Prostate gland (tissue), 2 donors: ENCODE results near the gene HTR5A. TPM values are rescaled to one million over a fixed set of nuclear protein-coding genes. Genes with fewer than 3 reads are reported as not detected.

Experiments
- DNase-seq: peaks from one replicate; pipeline ENCODE4 v3.0.0-alpha.2; 2019; ENCODE audit warnings: low spot score
- H3K27ac ChIP-seq, 2 donors: fragments of 200-600 bp; sonication (generic); 2 replicates each; pipeline ENCODE4 v1.5.1; 2017 to 2019
- H3K27me3 ChIP-seq: fragments of 200-600 bp; sonication (generic); replicated peaks from 2 replicates; pipeline ENCODE4 v1.5.1; 2019; ENCODE audit not compliant: insufficient read depth
- H3K36me3 ChIP-seq, 2 donors: fragments of 200-600 bp; sonication (generic); 1 replicate in 1 of 2; 2 replicates in 1 of 2; pipeline versions ENCODE4 v1.5.1 to v1.8.1; 2017 to 2019
- H3K4me1 ChIP-seq: fragments of 200-600 bp; sonication (generic); replicated peaks from 2 replicates; pipeline ENCODE4 v1.5.1; 2019
- H3K4me3 ChIP-seq, 2 donors: fragments of 200-600 bp; sonication (generic); 2 replicates each; pipeline ENCODE4 v1.5.1; 2017 to 2019
- H3K9me3 ChIP-seq: fragments of 200-600 bp; sonication (generic); 2 replicates; pipeline ENCODE4 v1.5.1; 2017
- POLR2A ChIP-seq: fragments of 450-650 bp; IDR thresholded peaks from one replicate; pipeline ENCODE4 v1.6.1; 2016; ENCODE audit warnings: antibody characterized with exemption, mild to moderate bottlenecking
- POLR2AphosphoS5 ChIP-seq: sonication (generic); formaldehyde crosslinking; IDR thresholded peaks from one replicate; pipeline ENCODE4 v1.6.1; 2017; ENCODE audit warnings: antibody characterized with exemption
- WGBS: methylation state at CpG from one replicate; pipeline ENCODE4 v1.1.5; 2018; 5-methylcytosine and 5-hydroxymethylcytosine counted together
- intact Hi-C: fragments of 100-400 bp; cut with DNase I; formaldehyde crosslinking; loops from one replicate; pipeline ENCODE4 v1.14.2; 2022
- total RNA-seq, 2 donors: library from RNA; depleted of rRNA; stranded (reverse); fragments of >200 nt; gene quantifications; one replicate each; pipeline ENCODE4 v1.1.0, GENCODE V29; 2016
- TF ChIP-seq, protein P1 (sequence below), 4 experiments: fragments of 200-600 bp in 2 of 4; fragments of 450-650 bp in 2 of 4; sonication (generic) in 2 of 4; IDR thresholded peaks; 1 replicate in 3 of 4; 2 replicates in 1 of 4; pipeline ENCODE4 v1.5.1; 2016 to 2019; ENCODE audit warnings: antibody characterized with exemption in 4 of 4, mild to moderate bottlenecking in 2 of 4, moderate library complexity in 2 of 4

HTR5A gene
- total RNA-seq, 2 donors from 2014 or later, result not detected

DNA sequence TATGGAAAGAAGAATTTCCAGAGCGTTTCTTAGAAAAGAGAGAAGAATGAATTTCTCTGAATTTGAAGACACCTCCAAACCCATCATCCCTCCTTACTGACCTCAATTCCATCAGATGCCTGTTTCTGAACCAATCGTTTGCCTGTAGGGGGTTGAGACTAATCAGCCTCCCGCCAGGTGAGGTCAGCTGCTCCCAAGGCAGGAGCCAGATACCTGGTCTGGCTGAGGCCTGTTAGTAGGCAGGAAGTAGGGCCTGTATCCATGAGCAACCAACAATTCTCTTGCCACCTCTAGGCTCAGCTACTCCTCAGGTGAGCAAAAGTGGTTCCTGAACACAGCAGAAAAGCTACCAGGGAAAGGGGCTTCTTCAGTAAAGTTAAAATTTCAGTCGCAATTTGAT, 50.3 kb downstream of the HTR5A start:
- DNase-seq, result no peak
- 87% methylated on average over 4 of the region's 4 CpGs for WGBS
- Histone ChIP-seq H3K27ac (no peak overlapping the region), H3K27me3 (no peaks in the 10 kb centered on the region), H3K4me3 (no peak overlapping the region), H3K9me3 (no peaks in the 10 kb centered on the region), H3K36me3 (no peaks in the 10 kb centered on the region), H3K4me1 (no peaks in the 10 kb centered on the region)
- TF ChIP-seq, protein P1, sequence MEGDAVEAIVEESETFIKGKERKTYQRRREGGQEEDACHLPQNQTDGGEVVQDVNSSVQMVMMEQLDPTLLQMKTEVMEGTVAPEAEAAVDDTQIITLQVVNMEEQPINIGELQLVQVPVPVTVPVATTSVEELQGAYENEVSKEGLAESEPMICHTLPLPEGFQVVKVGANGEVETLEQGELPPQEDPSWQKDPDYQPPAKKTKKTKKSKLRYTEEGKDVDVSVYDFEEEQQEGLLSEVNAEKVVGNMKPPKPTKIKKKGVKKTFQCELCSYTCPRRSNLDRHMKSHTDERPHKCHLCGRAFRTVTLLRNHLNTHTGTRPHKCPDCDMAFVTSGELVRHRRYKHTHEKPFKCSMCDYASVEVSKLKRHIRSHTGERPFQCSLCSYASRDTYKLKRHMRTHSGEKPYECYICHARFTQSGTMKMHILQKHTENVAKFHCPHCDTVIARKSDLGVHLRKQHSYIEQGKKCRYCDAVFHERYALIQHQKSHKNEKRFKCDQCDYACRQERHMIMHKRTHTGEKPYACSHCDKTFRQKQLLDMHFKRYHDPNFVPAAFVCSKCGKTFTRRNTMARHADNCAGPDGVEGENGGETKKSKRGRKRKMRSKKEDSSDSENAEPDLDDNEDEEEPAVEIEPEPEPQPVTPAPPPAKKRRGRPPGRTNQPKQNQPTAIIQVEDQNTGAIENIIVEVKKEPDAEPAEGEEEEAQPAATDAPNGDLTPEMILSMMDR (IDR thresholded peaks at IDR 0.05), result no peak
- no peak for TF ChIP-seq POLR2A
- TF ChIP-seq POLR2AphosphoS5, result no peak
- intact Hi-C loops, result no loop called here

DNA sequence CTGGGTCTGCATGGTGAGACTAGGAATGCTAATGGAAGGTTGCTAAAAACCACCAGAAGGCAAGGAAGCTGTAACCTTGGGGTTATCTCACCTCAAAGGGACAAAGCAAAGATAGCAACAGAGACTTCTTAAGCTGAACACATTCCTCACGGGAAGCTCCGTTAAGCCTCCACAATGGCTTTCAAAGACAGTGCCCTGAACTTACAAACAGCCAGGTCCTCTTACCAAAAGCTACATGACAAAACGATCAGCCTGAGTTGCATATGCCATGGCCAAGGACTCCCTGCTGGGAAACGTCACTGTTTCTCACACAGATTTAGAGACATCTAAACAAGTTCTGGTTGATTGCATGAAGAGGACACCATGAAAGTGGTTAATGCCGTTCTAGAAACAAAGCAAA, 52.7 kb downstream of the HTR5A start:
- Histone ChIP-seq H3K4me3 (no peak overlapping the region), H3K4me1 (no peaks in the 10 kb centered on the region), H3K36me3 (no peaks in the 10 kb centered on the region), H3K9me3 (no peaks in the 10 kb centered on the region), H3K27ac (no peak overlapping the region), H3K27me3 (no peaks in the 10 kb centered on the region)
- WGBS, result 17% methylated on average over 5 of the region's 5 CpGs
- intact Hi-C loops, result no loop called here
- TF ChIP-seq POLR2AphosphoS5, result no peak
- TF ChIP-seq POLR2A, result no peak
- TF ChIP-seq, protein P1 (IDR thresholded peaks at IDR 0.05), result no peak
- DNase-seq, result no peak

DNA sequence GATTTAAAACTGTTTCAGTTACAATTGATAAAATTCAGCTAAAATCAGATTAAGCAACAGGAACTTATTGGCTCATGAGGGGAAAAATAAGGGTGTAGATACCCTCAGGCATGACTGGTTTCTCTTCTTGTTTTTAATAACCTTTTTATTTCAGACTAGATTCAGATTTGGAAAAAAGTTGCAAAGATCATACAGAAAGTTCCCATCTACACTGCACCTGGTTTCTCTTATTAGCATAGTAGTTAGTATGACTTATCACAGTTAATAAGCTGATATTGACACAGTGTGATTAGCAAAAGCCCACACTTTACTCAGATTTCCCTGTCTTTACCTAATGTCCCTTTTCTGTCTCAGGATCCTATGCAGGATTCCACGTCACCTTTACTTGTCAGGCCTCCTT, 53.3 kb downstream of the HTR5A start:
- no peaks in the 10 kb centered on the region for H3K4me1 ChIP-seq
- intact Hi-C loops, result no loop called here
- H3K27ac ChIP-seq, result no peak overlapping the region
- H3K9me3 ChIP-seq, result no peaks in the 10 kb centered on the region
- H3K4me3 ChIP-seq, result no peak overlapping the region
- H3K27me3 ChIP-seq, result no peaks in the 10 kb centered on the region
- WGBS, result 85% methylated on average over 1 of the region's 1 CpG
- H3K36me3 ChIP-seq, result no peaks in the 10 kb centered on the region
- TF ChIP-seq POLR2AphosphoS5, result no peak
- TF ChIP-seq POLR2A, result no peak
- TF ChIP-seq, protein P1 (IDR thresholded peaks at IDR 0.05), result no peak
- no peak for DNase-seq

DNA sequence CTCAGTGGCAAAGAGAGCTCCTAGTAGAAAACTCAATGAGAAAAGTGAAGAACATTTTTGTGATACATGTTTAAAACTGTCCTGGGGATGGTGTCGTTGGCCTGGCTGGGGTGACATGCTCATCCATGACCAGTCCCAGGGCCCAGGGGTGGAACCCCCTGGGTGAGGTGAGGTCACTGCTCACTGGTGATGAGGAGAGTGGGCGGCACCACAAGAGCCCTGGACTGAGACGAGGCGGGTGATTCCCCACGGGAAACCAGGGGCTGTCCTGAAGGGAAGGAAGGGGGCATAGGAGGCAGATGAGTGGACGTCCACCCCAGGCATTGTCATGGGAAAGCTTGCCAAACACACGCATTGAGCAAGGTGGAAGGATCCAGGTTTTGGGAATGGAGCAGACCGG, 54.6 kb downstream of the HTR5A start:
- Histone ChIP-seq H3K27me3 (no peaks in the 10 kb centered on the region), H3K27ac (no peak overlapping the region), H3K9me3 (no peaks in the 10 kb centered on the region), H3K4me1 (no peaks in the 10 kb centered on the region), H3K4me3 (no peak overlapping the region), H3K36me3 (no peaks in the 10 kb centered on the region)
- intact Hi-C loops, result no loop called here
- DNase-seq, result no peak
- TF ChIP-seq POLR2AphosphoS5 (no peak), POLR2A (no peak)
- TF ChIP-seq, protein P1 (IDR thresholded peaks at IDR 0.05), result no peak
- 84% methylated on average over 8 of the region's 8 CpGs for WGBS

DNA sequence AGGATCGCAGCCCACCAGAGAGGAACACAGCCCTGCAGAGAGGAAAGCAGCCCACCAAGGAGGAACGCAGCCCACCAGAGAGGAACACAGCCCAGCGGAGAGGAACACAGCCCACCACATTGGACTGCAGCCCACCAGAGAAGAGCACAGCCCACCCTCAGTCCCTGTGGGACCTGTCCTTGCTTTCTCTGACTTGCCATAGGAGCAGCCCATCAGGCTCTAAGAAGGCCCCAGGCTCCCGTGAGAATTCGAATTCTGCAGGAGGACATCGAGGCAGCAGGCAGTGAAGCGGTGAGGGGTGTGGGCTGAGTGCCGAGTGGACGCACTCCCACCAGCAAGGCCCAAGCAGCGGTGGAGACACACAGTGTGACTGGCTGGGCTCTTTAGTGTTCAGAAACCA, 59.1 kb downstream of the HTR5A start:
- no peaks in the 10 kb centered on the region for H3K27me3 ChIP-seq
- no peaks in the 10 kb centered on the region for H3K4me1 ChIP-seq
- H3K36me3 ChIP-seq, result no peaks in the 10 kb centered on the region
- WGBS, result 91% methylated on average over 10 of the region's 10 CpGs
- no peaks in the 10 kb centered on the region for H3K9me3 ChIP-seq
- intact Hi-C loops, result no loop called here
- H3K4me3 ChIP-seq, result no peak overlapping the region
- no peak for DNase-seq
- TF ChIP-seq, protein P1 (IDR thresholded peaks at IDR 0.05), result no peak
- TF ChIP-seq POLR2A (no peak), POLR2AphosphoS5 (no peak)
- H3K27ac ChIP-seq, result no peak overlapping the region
